Stimulated activated CD4-positive, alpha-beta T cell treated with anti-CD3 and anti-CD28 coated beads, Interleukin-1b, Interleukin-23, amount 100 ng/mL, for 48 hours (primary cell): ENCODE data around the gene GLT8D1.
"Not testable (repeated sequence)": the region's sequence is repeated elsewhere in the genome, so short reads cannot be mapped to it uniquely, and the experiment has no call there.

Source experiments
- DNase-seq: peaks from one replicate; pipeline ENCODE4 v3.0.0-alpha.2; 2020

GLT8D1 gene

GRCh38 chr3:52678265-52679198 is 27.1 kb downstream of the GLT8D1 start:
- DNase-seq, result no peak

GRCh38 chr3:52676201-52676600 is 29.4 kb downstream of the GLT8D1 start:
- DNase-seq, result not testable (repeated sequence)

DNA sequence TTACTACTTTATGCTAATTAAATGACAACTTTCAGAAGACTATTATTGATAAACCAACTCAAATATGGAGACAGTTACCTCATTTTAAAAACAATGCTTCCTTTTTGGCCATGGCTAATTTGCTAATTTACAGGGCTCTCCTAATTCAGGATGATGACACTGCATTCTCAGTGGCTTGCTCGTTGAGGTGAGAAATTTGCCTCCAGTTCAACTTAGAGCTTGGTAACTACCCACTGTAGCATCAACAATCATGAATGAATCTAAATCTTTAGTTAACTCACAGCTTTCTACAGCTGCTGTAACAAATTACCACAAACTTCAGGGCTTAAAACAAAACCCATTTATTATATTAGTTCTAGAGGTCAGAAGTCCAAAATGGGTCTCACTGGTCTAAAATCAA is 33.9 kb downstream of the GLT8D1 start:
- DNase-seq, result no peak

- peak; percentile 65 for DNase-seq
These were observed 34.7 kb downstream of the GLT8D1 start for GRCh38 chr3:52670621-52671521.

DNA sequence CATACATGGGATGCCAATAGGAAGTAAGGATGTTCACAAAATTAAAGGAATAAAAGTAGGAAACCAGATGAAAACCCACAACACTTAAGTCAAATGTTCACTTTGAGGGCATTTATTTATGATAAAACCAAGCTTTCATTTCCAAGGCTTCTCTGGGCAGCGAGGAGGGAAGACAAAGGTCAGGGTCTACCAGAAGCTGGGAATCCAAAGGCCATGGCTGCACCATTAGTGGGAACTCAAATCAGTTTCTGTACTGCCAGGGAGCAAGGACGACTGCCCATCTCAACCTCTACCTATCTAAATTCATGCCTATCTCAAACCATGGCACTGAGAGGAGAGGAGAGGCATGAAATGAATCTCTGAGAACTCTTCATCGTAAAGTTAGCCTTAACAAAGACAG is 42.5 kb downstream of the GLT8D1 start:
- no peak for DNase-seq

DNA sequence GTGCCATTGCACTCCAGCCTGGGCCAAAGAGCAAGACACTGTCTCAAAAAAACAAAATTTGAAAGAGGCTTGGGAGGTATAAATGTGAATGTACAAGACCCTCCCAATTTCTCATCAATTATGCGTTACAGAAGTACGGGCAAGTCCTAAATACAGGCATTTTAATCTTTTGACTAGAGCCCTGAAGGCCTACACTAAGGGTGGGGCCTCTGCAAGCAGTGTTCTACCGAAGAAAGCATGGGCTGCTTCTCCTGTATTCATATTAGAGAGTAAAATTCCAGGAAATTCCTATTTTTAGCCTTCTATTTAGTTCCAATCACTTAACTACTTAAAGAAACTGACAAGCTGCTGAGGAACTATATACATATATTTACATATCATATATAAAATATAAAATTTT is 45.5 kb downstream of the GLT8D1 start:
- no peak for DNase-seq

DNA sequence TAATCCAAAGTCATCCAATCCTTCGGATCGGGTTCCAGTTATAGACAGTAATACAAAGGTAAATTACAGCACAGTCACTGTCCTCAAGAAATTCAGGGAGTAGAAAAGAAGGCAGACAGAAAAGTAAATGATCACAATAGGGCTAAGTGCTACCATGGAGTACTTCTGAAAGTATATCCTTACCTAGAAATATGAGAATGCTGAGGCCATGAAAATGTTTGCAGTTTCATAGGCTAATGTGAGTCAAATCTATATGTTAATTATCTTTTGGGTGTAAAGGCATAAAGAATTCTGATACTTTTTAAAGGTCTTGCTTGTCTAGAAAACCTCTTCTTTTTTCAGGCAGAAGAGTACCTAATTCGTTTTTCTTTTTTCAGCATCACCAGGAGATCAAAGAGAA is 49.7 kb downstream of the GLT8D1 start:
- DNase-seq, result no peak

- no peak for DNase-seq
These were observed 54.0 kb downstream of the GLT8D1 start for GRCh38 chr3:52651592-52651991.

- DNase-seq, result no peak
These were observed 55.2 kb downstream of the GLT8D1 start for GRCh38 chr3:52650439-52650838.

DNA sequence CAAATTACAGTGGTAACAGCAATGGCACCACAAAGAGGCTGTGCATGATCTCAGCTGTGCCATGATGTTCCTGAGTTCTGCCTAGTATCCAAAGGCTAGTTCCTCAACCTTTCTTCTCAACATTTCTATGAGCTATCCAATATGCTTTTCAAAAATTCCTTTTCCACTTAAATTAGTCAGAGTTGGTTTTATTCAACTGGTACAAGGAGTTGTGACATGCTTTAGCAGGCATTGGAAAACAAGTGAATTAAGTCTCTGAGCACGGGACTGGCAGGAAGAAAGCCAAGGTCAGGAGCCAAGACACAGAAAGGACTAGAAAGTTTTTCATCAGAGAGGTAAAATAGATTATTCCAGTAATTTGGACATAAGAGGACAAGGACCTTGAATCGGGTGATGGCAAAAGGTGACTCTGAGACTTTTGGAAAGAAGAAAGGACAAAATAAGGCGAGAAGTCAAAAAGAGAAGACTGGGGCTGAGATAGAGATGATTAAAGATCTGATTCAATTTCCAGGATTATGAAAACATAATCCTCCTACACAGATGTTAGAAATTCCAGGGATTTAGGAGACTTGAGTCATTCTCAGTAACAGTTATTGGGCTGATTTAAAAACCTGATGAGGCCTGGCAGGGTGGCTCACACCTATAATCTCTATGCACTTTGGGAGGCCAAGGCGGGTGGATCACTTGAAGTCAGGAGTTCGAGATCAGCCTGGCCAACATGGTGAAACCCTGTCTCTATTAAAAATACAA is 56.0 kb downstream of the GLT8D1 start:
- no peak for DNase-seq

- DNase-seq, result no peak
These were observed 60.0 kb downstream of the GLT8D1 start for GRCh38 chr3:52645549-52645948.
